ENCODE results near the gene FBXL7. TPM values are rescaled to one million over a fixed set of nuclear protein-coding genes. Genes with fewer than 3 reads are reported as not detected.

FBXL7 gene
- total RNA-seq, 2 experiments from 2014 or later: not detected

- ChIA-PET CTCF (no interaction called here), POLR2A (no interaction called here)
- TF ChIP-seq CTCF (IDR thresholded peaks at IDR 0.05): no peak
- Histone ChIP-seq H3K4me3 (ENCODE audit: low read length) (no peak overlapping the region), H3K4me1 (ENCODE audit: insufficient read depth, low read length) (no peaks in the 10 kb centered on the region), H3K27ac (ENCODE audit: low read depth in 1 of 2, low read length in 2 of 2) (no peak overlapping the region), H3K9me3 (ENCODE audit: control insufficient read depth in 1 of 2, insufficient read depth in 1 of 2, low read length in 2 of 2) (no peaks in the 10 kb centered on the region), H3K36me3 (ENCODE audit: insufficient read depth, low read length) (no peaks in the 10 kb centered on the region), H3K27me3 (ENCODE audit: control insufficient read depth in 1 of 2, insufficient read depth in 2 of 2, low read length in 2 of 2) (no peaks in the 10 kb centered on the region)
- intact Hi-C loops (cut with DNase I, micrococcal nuclease): no loop called here
- no peak for ATAC-seq (ENCODE audit: poor library complexity)
- H3K36me3 Mint-ChIP-seq (ENCODE audit: low read depth): no peaks in the 10 kb centered on the region
- no peak overlapping the region for H3K4me3 Mint-ChIP-seq
- H3K9me3 Mint-ChIP-seq: peaks cover 4% of the 10 kb centered on the region
- H3K27ac Mint-ChIP-seq: no peak overlapping the region
- no peaks in the 10 kb centered on the region for H3K27me3 Mint-ChIP-seq
- no peak for DNase-seq
- H3K4me1 Mint-ChIP-seq (ENCODE audit: low read depth): no peaks in the 10 kb centered on the region
Observed at GRCh38 chr5:15545082-15545481, 45.1 kb downstream of the FBXL7 start.

- H3K36me3 ChIP-seq (ENCODE audit: insufficient read depth, low read length): no peaks in the 10 kb centered on the region
- Mint-ChIP-seq H3K9me3 (peaks cover 6% of the 10 kb centered on the region), H3K27me3 (no peaks in the 10 kb centered on the region), H3K27ac (no peak overlapping the region), H3K36me3 (ENCODE audit: low read depth) (no peaks in the 10 kb centered on the region), H3K4me1 (ENCODE audit: low read depth) (no peaks in the 10 kb centered on the region), H3K4me3 (no peak overlapping the region)
- ATAC-seq (ENCODE audit: poor library complexity): no peak
- no peak for TF ChIP-seq CTCF (IDR thresholded peaks at IDR 0.05)
- no peaks in the 10 kb centered on the region for H3K27me3 ChIP-seq (ENCODE audit: control insufficient read depth in 1 of 2, insufficient read depth in 2 of 2, low read length in 2 of 2)
- no peak overlapping the region for H3K4me3 ChIP-seq (ENCODE audit: low read length)
- DNase-seq: no peak
- POLR2A ChIA-PET: no interaction called here
- H3K4me1 ChIP-seq (ENCODE audit: insufficient read depth, low read length): no peaks in the 10 kb centered on the region
- intact Hi-C loops (cut with DNase I, micrococcal nuclease): no loop called here
- CTCF ChIA-PET: no interaction called here
- no peak overlapping the region for H3K27ac ChIP-seq (ENCODE audit: low read depth in 1 of 2, low read length in 2 of 2)
- H3K9me3 ChIP-seq (ENCODE audit: control insufficient read depth in 1 of 2, insufficient read depth in 1 of 2, low read length in 2 of 2): no peaks in the 10 kb centered on the region
Observed at GRCh38 chr5:15547261-15547839, 47.4 kb downstream of the FBXL7 start.

- Mint-ChIP-seq H3K9me3 (peaks cover 8% of the 10 kb centered on the region), H3K4me3 (no peak overlapping the region), H3K27me3 (no peaks in the 10 kb centered on the region), H3K4me1 (ENCODE audit: low read depth) (no peaks in the 10 kb centered on the region), H3K27ac (no peak overlapping the region), H3K36me3 (ENCODE audit: low read depth) (no peaks in the 10 kb centered on the region)
- intact Hi-C loops (cut with DNase I, micrococcal nuclease): no loop called here
- Histone ChIP-seq H3K4me3 (ENCODE audit: low read length) (no peak overlapping the region), H3K27me3 (ENCODE audit: control insufficient read depth in 1 of 2, insufficient read depth in 2 of 2, low read length in 2 of 2) (no peaks in the 10 kb centered on the region), H3K9me3 (ENCODE audit: control insufficient read depth in 1 of 2, insufficient read depth in 1 of 2, low read length in 2 of 2) (no peaks in the 10 kb centered on the region), H3K36me3 (ENCODE audit: insufficient read depth, low read length) (no peaks in the 10 kb centered on the region), H3K27ac (ENCODE audit: low read depth in 1 of 2, low read length in 2 of 2) (no peak overlapping the region), H3K4me1 (ENCODE audit: insufficient read depth, low read length) (no peaks in the 10 kb centered on the region)
- no peak for DNase-seq
- ATAC-seq (ENCODE audit: poor library complexity): no peak
- POLR2A ChIA-PET: no interaction called here
- CTCF ChIA-PET: no interaction called here
- TF ChIP-seq CTCF (IDR thresholded peaks at IDR 0.05): no peak
Observed at GRCh38 chr5:15549961-15550360, 50.0 kb downstream of the FBXL7 start.
